ENCODE data around the gene SAMHD1. TPM values are rescaled to one million over a fixed set of nuclear protein-coding genes. Genes with fewer than 3 reads are reported as not detected.

SAMHD1 gene
- total RNA-seq, 1 experiment from 2014 or later, result 63.0 TPM

GRCh38 chr20:36925234-36925633 is 26.3 kb downstream of the SAMHD1 start:
- H3K4me3 Mint-ChIP-seq (ENCODE audit: unreplicated experiment), result no peak overlapping the region
- CTCF ChIA-PET, result no interaction called here
- intact Hi-C loops (cut with micrococcal nuclease; ENCODE audit: unreplicated experiment), result no loop called here

DNA sequence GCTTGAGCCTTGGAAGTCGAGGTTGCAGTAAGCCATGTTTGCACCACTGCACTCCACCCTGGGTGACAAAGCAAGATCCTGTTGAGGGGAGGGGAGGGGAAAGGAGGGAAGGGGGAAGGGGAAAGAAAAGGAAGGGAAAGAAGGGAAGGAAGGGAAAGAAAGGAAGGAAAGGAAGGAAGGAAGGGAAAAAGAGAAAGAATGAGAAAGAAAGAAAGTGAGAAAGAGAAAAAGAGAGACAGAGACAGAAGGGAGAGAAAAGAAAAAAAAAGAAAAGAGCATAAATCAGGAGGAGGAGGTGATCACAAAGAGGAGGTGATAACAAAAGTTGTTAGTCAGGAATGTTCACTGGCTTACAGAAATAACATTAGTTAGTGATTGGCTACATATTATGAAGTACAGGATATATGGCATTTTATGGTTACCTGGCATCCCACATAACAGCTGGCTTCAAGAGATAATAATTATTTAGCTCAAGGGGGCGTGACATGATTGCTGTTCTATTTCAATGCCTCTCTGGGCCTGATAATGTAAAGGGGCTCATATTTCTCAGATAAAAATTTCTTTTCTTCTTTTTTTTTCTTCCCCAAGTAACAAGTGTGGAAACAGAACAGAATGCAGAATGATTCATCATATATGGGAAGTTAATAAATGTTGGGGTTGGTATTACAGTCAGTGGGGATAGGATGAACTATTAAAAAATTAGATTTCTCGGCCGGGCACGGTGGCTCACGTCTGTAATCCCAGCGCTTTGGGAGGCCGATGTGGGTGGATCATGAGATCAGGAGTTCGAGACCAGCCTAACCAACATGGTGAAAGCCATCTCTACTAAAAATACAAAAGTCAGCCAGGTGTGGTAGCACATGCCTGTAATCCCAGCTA is 27.1 kb downstream of the SAMHD1 start:
- H3K36me3 ChIP-seq (ENCODE audit: control insufficient read depth, insufficient read depth, low read length), result no peaks in the 10 kb centered on the region
- no peak overlapping the region for H3K4me3 Mint-ChIP-seq (ENCODE audit: unreplicated experiment)
- peaks cover 18% of the 10 kb centered on the region for H3K36me3 Mint-ChIP-seq (ENCODE audit: insufficient read depth, unreplicated experiment)
- H3K4me1 Mint-ChIP-seq (ENCODE audit: low read depth, unreplicated experiment), result peaks cover 20% of the 10 kb centered on the region
- no peak overlapping the region for H3K27ac Mint-ChIP-seq (ENCODE audit: unreplicated experiment)
- intact Hi-C loops (cut with micrococcal nuclease; ENCODE audit: unreplicated experiment), result no loop called here
- H3K4me1 ChIP-seq, result peaks cover 10% of the 10 kb centered on the region
- ChIA-PET CTCF (interaction anchor here (0.7 kb wide), 1 partner anchor 59 kb away, joined by 3 read pairs; no protein-coding TSS in a partner anchor), POLR2A (no interaction called here)
- no peaks in the 10 kb centered on the region for H3K27me3 Mint-ChIP-seq (ENCODE audit: insufficient read depth, unreplicated experiment)
- no peaks in the 10 kb centered on the region for H3K9me3 Mint-ChIP-seq (ENCODE audit: unreplicated experiment)
- DNase-seq, result no peak
- TF ChIP-seq CTCF (IDR thresholded peaks at IDR 0.05; ENCODE audit: insufficient read depth in 1 of 2, low read depth in 1 of 2, low read length in 1 of 2, severe bottlenecking in 1 of 2, unreplicated experiment in 1 of 2), result no peak
- no peaks in the 10 kb centered on the region for H3K27me3 ChIP-seq (replicated peaks; ENCODE audit: control insufficient read depth, insufficient read depth, low read length)
- no peak overlapping the region for H3K4me3 ChIP-seq (ENCODE audit: low read depth, low read length)
- BruUV-seq (replicated peaks), result no TSS peak
- no peaks in the 10 kb centered on the region for H3K9me3 ChIP-seq

More at GRCh38 chr20:36925234-36925633, 26.3 kb downstream of the SAMHD1 start:
- Mint-ChIP-seq H3K36me3 (ENCODE audit: insufficient read depth, unreplicated experiment) (peaks cover 21% of the 10 kb centered on the region), H3K9me3 (ENCODE audit: unreplicated experiment) (no peaks in the 10 kb centered on the region), H3K4me1 (ENCODE audit: low read depth, unreplicated experiment) (peaks cover 20% of the 10 kb centered on the region), H3K27ac (ENCODE audit: unreplicated experiment) (no peak overlapping the region), H3K27me3 (ENCODE audit: insufficient read depth, unreplicated experiment) (no peaks in the 10 kb centered on the region)
- DNase-seq, result no peak
- Histone ChIP-seq H3K4me3 (ENCODE audit: low read depth, low read length) (no peak overlapping the region), H3K27me3 (replicated peaks; ENCODE audit: control insufficient read depth, insufficient read depth, low read length) (no peaks in the 10 kb centered on the region), H3K9me3 (no peaks in the 10 kb centered on the region), H3K36me3 (ENCODE audit: control insufficient read depth, insufficient read depth, low read length) (no peaks in the 10 kb centered on the region), H3K4me1 (peaks cover 10% of the 10 kb centered on the region)
- no TSS peak for BruUV-seq (replicated peaks)
- POLR2A ChIA-PET, result no interaction called here
- TF ChIP-seq CTCF (IDR thresholded peaks at IDR 0.05; ENCODE audit: insufficient read depth in 1 of 2, low read depth in 1 of 2, low read length in 1 of 2, severe bottlenecking in 1 of 2, unreplicated experiment in 1 of 2), result no peak

- peaks cover 10% of the 10 kb centered on the region for H3K4me1 ChIP-seq
- no peaks in the 10 kb centered on the region for H3K36me3 ChIP-seq (ENCODE audit: control insufficient read depth, insufficient read depth, low read length)
- no peaks in the 10 kb centered on the region for H3K9me3 Mint-ChIP-seq (ENCODE audit: unreplicated experiment)
- ChIA-PET CTCF (interaction anchor here (0.6 to 2.0 kb wide), 11 partner anchors 12 to 966 kb away, joined by 3 to 13 read pairs (median 3); partner anchors contain the start of genes DSN1 and RAB5IF), POLR2A (no interaction called here)
- H3K4me3 Mint-ChIP-seq (ENCODE audit: unreplicated experiment), result no peak overlapping the region
- TF ChIP-seq CTCF (IDR thresholded peaks at IDR 0.05; ENCODE audit: insufficient read depth in 1 of 2, low read depth in 1 of 2, low read length in 1 of 2, severe bottlenecking in 1 of 2, unreplicated experiment in 1 of 2), result no peak
- no peaks in the 10 kb centered on the region for H3K9me3 ChIP-seq
- no peak overlapping the region for H3K27ac Mint-ChIP-seq (ENCODE audit: unreplicated experiment)
- H3K4me3 ChIP-seq (ENCODE audit: low read depth, low read length), result no peak overlapping the region
- peaks cover 20% of the 10 kb centered on the region for H3K4me1 Mint-ChIP-seq (ENCODE audit: low read depth, unreplicated experiment)
- DNase-seq, result no peak
- peaks cover 4% of the 10 kb centered on the region for H3K36me3 Mint-ChIP-seq (ENCODE audit: insufficient read depth, unreplicated experiment)
- intact Hi-C loops (cut with micrococcal nuclease; ENCODE audit: unreplicated experiment), result no loop called here
- BruUV-seq (replicated peaks), result no TSS peak
- no peaks in the 10 kb centered on the region for H3K27me3 ChIP-seq (replicated peaks; ENCODE audit: control insufficient read depth, insufficient read depth, low read length)
- no peaks in the 10 kb centered on the region for H3K27me3 Mint-ChIP-seq (ENCODE audit: insufficient read depth, unreplicated experiment)
These were observed 31.2 kb downstream of the SAMHD1 start for GRCh38 chr20:36920334-36920730.

All from Caco-2 (cell line).